IMR-90 (cell line): ENCODE data around the gene CENPP. TPM values are rescaled to one million over a fixed set of nuclear protein-coding genes. Genes with fewer than 3 reads are reported as not detected.
A peak's percentile ranks its signal among the peaks of the same experiment; 100 is the strongest.

Source experiments
- ATAC-seq: fragments of 200-7000 bp; cut with Tn5 transposase; 2 replicates; pipeline ENCODE4 v1.9.1; 2020; ENCODE audit warnings: low read depth, mild to moderate bottlenecking, moderate library complexity
- BruUV-seq: library from RNA; stranded (reverse); fragments of 400-500 nt; replicated peaks from 2 replicates; lab custom pipeline; 2021; lab: Mats Ljungman, UMichigan
- CTCF ChIA-PET: fragments of 300-600 bp; formaldehyde crosslinking; extraction: SDS; loops from one replicate; lab custom pipeline; 2021; ENCODE audit warnings: antibody characterized with exemption; lab: Yijun Ruan, JAX
- POLR2A ChIA-PET: fragments of 300-600 bp; sonication (Branson Sonifier 250); formaldehyde crosslinking; loops from one replicate; lab custom pipeline; 2022; ENCODE audit warnings: antibody characterized with exemption; ENCODE audit not compliant: unreplicated experiment; lab: Charles Lee
- DNase-seq: peaks from one replicate; pipeline ENCODE4 v3.0.0; 2013
- H2AFZ ChIP-seq: replicated peaks from 2 replicates; pipeline ENCODE3; 2013; ENCODE audit warnings: low read length, mild to moderate bottlenecking; ENCODE audit not compliant: poor library complexity
- H2AK5ac ChIP-seq: 2 replicates; pipeline ENCODE4 v1.6.1; 2013; ENCODE audit warnings: low read depth, low read length, inconsistent platforms
- H2AK9ac ChIP-seq: replicated peaks from 2 replicates; pipeline ENCODE3; 2013; ENCODE audit warnings: mild to moderate bottlenecking, low read depth, low read length, moderate library complexity; ENCODE audit not compliant: poor library complexity
- H2BK120ac ChIP-seq: 2 replicates; pipeline ENCODE4 v1.6.1; 2013; ENCODE audit warnings: low read depth, low read length, inconsistent platforms
- H2BK15ac ChIP-seq: 3 replicates; pipeline ENCODE4 v1.6.1; 2013; ENCODE audit warnings: low read depth, low read length, inconsistent platforms
- H2BK20ac ChIP-seq: 2 replicates; pipeline ENCODE4 v1.6.1; 2013; ENCODE audit warnings: low read depth, mild to moderate bottlenecking, inconsistent platforms, low read length, moderate library complexity
- H2BK5ac ChIP-seq: 2 replicates; pipeline ENCODE4 v1.6.1; 2013; ENCODE audit warnings: mild to moderate bottlenecking, low read depth, low read length, inconsistent platforms; ENCODE audit not compliant: poor library complexity, severe bottlenecking
- H3K14ac ChIP-seq: replicated peaks from 2 replicates; pipeline ENCODE4 v1.6.1; 2013; ENCODE audit warnings: low read depth, low read length, inconsistent platforms
- H3K18ac ChIP-seq: 2 replicates; pipeline ENCODE4 v1.6.1; 2013; ENCODE audit warnings: low read depth, low read length, control low read depth
- H3K23ac ChIP-seq: 2 replicates; pipeline ENCODE4 v1.6.1; 2013; ENCODE audit warnings: low read depth, low read length, inconsistent platforms
- H3K27ac ChIP-seq: 2 replicates; pipeline ENCODE4 v1.5.1; 2013; ENCODE audit warnings: mild to moderate bottlenecking, control low read depth, low read length; ENCODE audit not compliant: insufficient read depth
- H3K27me3 ChIP-seq: 2 replicates; pipeline ENCODE4 v1.6.1; 2013; ENCODE audit warnings: low read length; ENCODE audit not compliant: control insufficient read depth, insufficient read depth
- H3K36me3 ChIP-seq: 2 replicates; pipeline ENCODE4 v1.6.1; 2013; ENCODE audit warnings: low read length, mixed read lengths; ENCODE audit not compliant: control insufficient read depth, insufficient read depth
- H3K4ac ChIP-seq: 2 replicates; pipeline ENCODE4 v1.6.1; 2013; ENCODE audit warnings: low read depth, low read length, inconsistent platforms
- H3K4me1 ChIP-seq: 2 replicates; pipeline ENCODE4 v1.6.1; 2013; ENCODE audit warnings: low read length, mixed read lengths; ENCODE audit not compliant: control insufficient read depth, insufficient read depth
- H3K4me2 ChIP-seq: 2 replicates; pipeline ENCODE4 v1.6.1; 2013; ENCODE audit warnings: low read depth, mild to moderate bottlenecking, control low read depth, low read length, moderate library complexity
- H3K4me3 ChIP-seq: 2 replicates; pipeline ENCODE4 v1.5.1; 2013; ENCODE audit warnings: low read depth, mild to moderate bottlenecking, control low read depth, low read length, moderate library complexity; ENCODE audit not compliant: insufficient read depth
- H3K56ac ChIP-seq: 2 replicates; pipeline ENCODE4 v1.6.1; 2013; ENCODE audit warnings: low read length, inconsistent platforms; ENCODE audit not compliant: insufficient read depth; ENCODE audit errors: extremely low read depth
- H3K79me1 ChIP-seq, 2 experiments: 2 replicates each; pipeline ENCODE4 v1.6.1; 2013; ENCODE audit warnings: low read length in 2 of 2, inconsistent platforms in 1 of 2, low read depth in 1 of 2
- H3K9ac ChIP-seq: 2 replicates; pipeline ENCODE4 v1.6.1; 2013; ENCODE audit warnings: low read depth, low read length, control low read depth
- H3K9me1 ChIP-seq: 2 replicates; pipeline ENCODE4 v1.6.1; 2013; ENCODE audit warnings: low read length, inconsistent platforms; ENCODE audit not compliant: insufficient read depth
- H3K9me3 ChIP-seq: 2 replicates; pipeline ENCODE4 v1.6.1; 2013; ENCODE audit warnings: low read length; ENCODE audit not compliant: control insufficient read depth, insufficient read depth
- H4K20me1 ChIP-seq: 2 replicates; pipeline ENCODE4 v1.6.1; 2013; ENCODE audit warnings: low read length, inconsistent platforms; ENCODE audit not compliant: insufficient read depth
- H4K5ac ChIP-seq: 2 replicates; pipeline ENCODE4 v1.6.1; 2013; ENCODE audit warnings: mild to moderate bottlenecking, low read depth, low read length, control low read depth
- H4K8ac ChIP-seq, 2 experiments: 2 replicates each; pipeline ENCODE4 v1.6.1; 2013; ENCODE audit warnings: low read depth in 2 of 2, low read length in 2 of 2, control low read depth in 1 of 2, inconsistent platforms in 1 of 2
- H4K91ac ChIP-seq: 2 replicates; pipeline ENCODE4 v1.6.1; 2013; ENCODE audit warnings: low read depth, low read length, inconsistent platforms; ENCODE audit not compliant: insufficient read depth
- BHLHE40 ChIP-seq: fragments of 150-350 bp; IDR thresholded peaks from 2 replicates; pipeline ENCODE4 v1.6.1; 2016; ENCODE audit warnings: mild to moderate bottlenecking, low read depth, low read length
- CEBPB ChIP-seq: IDR thresholded peaks from 2 replicates; pipeline ENCODE4 v1.6.1; 2012; ENCODE audit warnings: low read depth, low read length, improper control_type of control experiment
- CHD1 ChIP-seq: IDR thresholded peaks from 2 replicates; pipeline ENCODE4 v1.6.1; 2012; ENCODE audit warnings: low read depth, low read length, improper control_type of control experiment
- CTCF ChIP-seq: conservative IDR thresholded peaks from 2 replicates; pipeline ENCODE4 v1.5.1; 2012; ENCODE audit warnings: mild to moderate bottlenecking, low read depth, low read length, improper control_type of control experiment
- ELK1 ChIP-seq: fragments of 150-350 bp; IDR thresholded peaks from 2 replicates; pipeline ENCODE4 v1.6.1; 2016; ENCODE audit warnings: low read depth, mild to moderate bottlenecking, low read length, moderate library complexity, borderline replicate concordance
- MAFK ChIP-seq: IDR thresholded peaks from 2 replicates; pipeline ENCODE4 v1.6.1; 2012; ENCODE audit warnings: low read depth, low read length, improper control_type of control experiment
- MXI1 ChIP-seq: IDR thresholded peaks from 2 replicates; pipeline ENCODE4 v1.6.1; 2012; ENCODE audit warnings: low read depth, mild to moderate bottlenecking, low read length, moderate library complexity, borderline replicate concordance
- NFE2L2 ChIP-seq: fragments of 150-350 bp; IDR thresholded peaks from 2 replicates; pipeline ENCODE4 v1.6.1; 2016; ENCODE audit warnings: low read depth, mild to moderate bottlenecking, low read length
- RAD21 ChIP-seq: IDR thresholded peaks from 2 replicates; pipeline ENCODE4 v1.6.1; 2012; ENCODE audit warnings: low read length, improper control_type of control experiment
- RCOR1 ChIP-seq: IDR thresholded peaks from 2 replicates; pipeline ENCODE4 v1.6.1; 2012; ENCODE audit warnings: mild to moderate bottlenecking, low read length, improper control_type of control experiment; ENCODE audit not compliant: insufficient replicate concordance
- RFX5 ChIP-seq: IDR thresholded peaks from 2 replicates; pipeline ENCODE4 v1.8.0; 2012; ENCODE audit warnings: low read depth, mild to moderate bottlenecking, low read length, moderate library complexity
- SMC3 ChIP-seq: fragments of 150-350 bp; IDR thresholded peaks from 2 replicates; pipeline ENCODE4 v1.6.1; 2016; ENCODE audit warnings: low read depth, mild to moderate bottlenecking, antibody characterized with exemption, low read length, moderate library complexity
- dilution Hi-C: fragments of 300-500 bp; cut with HindIII; formaldehyde crosslinking; loops from one replicate; pipeline ENCODE4 v1.14.3; 2018; ENCODE audit warnings: low sequenced_read_pairs; ENCODE audit not compliant: unreplicated experiment
- in situ Hi-C: fragments of 300-500 bp; cut with MboI; formaldehyde crosslinking; loops from 3 replicates; pipeline ENCODE4 v1.14.3; 2019; ENCODE audit warnings: low sequenced_read_pairs, inconsistent platforms, mixed read lengths
- intact Hi-C: fragments of 100-400 bp; cut with micrococcal nuclease; formaldehyde crosslinking; loops from 2 replicates; pipeline ENCODE4 v1.10.0; 2022
- polyA plus RNA-seq, 3 experiments: library from polyadenylated mRNA; depleted of rRNA; stranded (reverse); fragments of >200 nt; gene quantifications; 2 replicates each; pipeline ENCODE4 v1.2.3, GENCODE V29; 2012; ENCODE audit warnings: low replicate concordance in 1 of 3
- total RNA-seq: library from RNA; depleted of rRNA; stranded (reverse); fragments of >200 nt; gene quantifications from 2 replicates; pipeline ENCODE4 v1.2.3, GENCODE V29; 2012
- TF ChIP-seq, protein P1 (sequence below): fragments of 150-350 bp; IDR thresholded peaks from 2 replicates; pipeline ENCODE4 v1.6.1; 2017; ENCODE audit warnings: mild to moderate bottlenecking, antibody characterized with exemption, low read length, low read depth

Gene CENPP
- total and polyA plus RNA-seq, 2 of the 4 experiments (the other 2 are of a cell fraction), result 1.4 to 2.0 TPM

DNA sequence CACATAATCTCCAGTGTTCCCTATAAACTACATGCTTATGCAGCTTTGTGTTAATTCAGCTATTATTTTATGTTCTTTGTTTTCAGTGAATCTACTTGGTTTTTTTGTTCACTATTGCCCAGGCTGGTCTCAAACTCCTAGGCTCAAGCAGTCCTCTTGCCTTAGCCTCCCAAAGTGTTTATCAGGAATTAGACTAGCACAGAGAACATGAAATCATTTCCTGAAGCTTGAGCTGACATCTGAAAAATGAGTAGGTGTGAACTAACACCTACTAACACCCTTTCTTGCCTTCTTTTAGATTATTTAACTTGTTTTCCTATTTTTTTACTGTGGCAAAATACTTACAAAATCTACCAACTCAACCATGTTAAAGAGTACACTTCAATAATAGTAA, 25.0 kb downstream of the CENPP start:
- intact Hi-C loops, result no loop called here
- Histone ChIP-seq H4K8ac (peak overlapping the region in 1 of 2 experiments; percentile 37; a peak in 1 of 4 replicates), H3K9ac (no peak overlapping the region), H3K4me1 (0 out of 2 replicates have a peak, but pooled peaks cover 2% of the 10 kb centered on the region), H3K36me3 (no peaks in the 10 kb centered on the region), H3K4me2 (peak overlapping the region; percentile 7; the same call in 1 of the 2 replicates), H4K91ac (no peak overlapping the region), H2BK5ac (no peak overlapping the region), H2BK20ac (0 out of 2 replicates have a peak overlapping the region, but pooled peaks have one; percentile 26), H3K27ac (peak overlapping the region; percentile 63; the same call in 1 of the 2 replicates), H2AK9ac (no peak overlapping the region), H3K23ac (no peak overlapping the region), H4K5ac (peak overlapping the region; percentile 39; the same call in 1 of the 2 replicates), H2AFZ (no peak overlapping the region), H3K4ac (no peak overlapping the region), H3K27me3 (no peaks in the 10 kb centered on the region), H3K14ac (no peak overlapping the region), H2AK5ac (no peak overlapping the region), H3K9me3 (no peaks in the 10 kb centered on the region; the same call in 1 of the 2 replicates), H4K20me1 (no peaks in the 10 kb centered on the region), H2BK120ac (no peak overlapping the region), H3K18ac (peak overlapping the region; percentile 86; the same call in 1 of the 2 replicates), H3K9me1 (no peaks in the 10 kb centered on the region), H2BK15ac (no peak overlapping the region; the same call in 2 of the 3 replicates), H3K79me1 (no peaks in the 10 kb centered on the region), H3K4me3 (no peak overlapping the region), H3K56ac (no peak overlapping the region)
- BruUV-seq, result no TSS peak
- no peak for ATAC-seq
- no peak for TF ChIP-seq MAFK
- TF ChIP-seq, protein P1, sequence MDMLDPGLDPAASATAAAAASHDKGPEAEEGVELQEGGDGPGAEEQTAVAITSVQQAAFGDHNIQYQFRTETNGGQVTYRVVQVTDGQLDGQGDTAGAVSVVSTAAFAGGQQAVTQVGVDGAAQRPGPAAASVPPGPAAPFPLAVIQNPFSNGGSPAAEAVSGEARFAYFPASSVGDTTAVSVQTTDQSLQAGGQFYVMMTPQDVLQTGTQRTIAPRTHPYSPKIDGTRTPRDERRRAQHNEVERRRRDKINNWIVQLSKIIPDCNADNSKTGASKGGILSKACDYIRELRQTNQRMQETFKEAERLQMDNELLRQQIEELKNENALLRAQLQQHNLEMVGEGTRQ, result no peak
- TF ChIP-seq SMC3, result no peak
- TF ChIP-seq MXI1, result no peak
- TF ChIP-seq RCOR1, result no peak
- no peak for TF ChIP-seq CEBPB
- TF ChIP-seq ELK1, result no peak
- TF ChIP-seq RAD21, result no peak
- no peak for TF ChIP-seq RFX5
- no peak for TF ChIP-seq NFE2L2
- TF ChIP-seq BHLHE40, result no peak
- TF ChIP-seq CHD1, result no peak
- TF ChIP-seq CTCF, result no peak
- DNase-seq, result no peak
- dilution Hi-C loops, result no loop called here
- ChIA-PET CTCF (interaction anchor here (1.1 kb wide), 1 partner anchor 88 kb away, joined by 3 read pairs; no protein-coding TSS in a partner anchor), POLR2A (no interaction called here)
- in situ Hi-C loops, result no loop called here
